Brain pericyte (primary cell): ENCODE data around the gene LMX1B.

Experiments used
- DNase-seq: peaks from one replicate; pipeline ENCODE4 v3.0.0-alpha.2; 2012; ENCODE audit warnings: low read depth, low spot score

LMX1B gene

DNA sequence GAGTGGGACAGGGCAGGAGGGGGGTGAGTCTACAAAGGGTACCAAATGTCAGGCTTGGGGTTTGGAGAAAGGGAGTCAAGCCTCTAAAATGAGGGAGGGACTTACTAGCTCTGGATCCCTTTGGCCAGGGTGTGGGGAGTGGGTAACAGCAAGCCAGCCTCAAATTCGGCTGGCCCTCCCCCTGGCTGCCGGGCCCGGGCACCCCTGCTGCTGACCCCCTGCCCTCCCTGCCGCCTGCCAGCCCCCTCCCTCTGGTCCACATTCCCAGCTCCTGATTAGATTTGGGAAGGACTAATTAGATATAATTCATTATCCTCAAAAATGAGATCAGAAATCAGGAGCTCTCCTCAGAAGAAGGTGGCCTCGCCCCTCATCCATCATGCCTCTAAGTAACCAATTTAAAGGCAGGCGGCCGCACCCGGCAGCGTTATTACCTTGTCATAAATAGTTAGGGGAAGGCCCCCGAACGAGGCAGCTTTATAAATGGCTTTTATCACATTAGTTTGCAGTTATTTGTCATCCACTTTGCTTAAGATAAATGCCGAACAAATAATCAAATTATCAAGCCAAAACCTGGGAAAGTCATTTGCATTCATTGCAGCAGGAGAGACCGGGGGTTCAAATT, 44.6 kb downstream of the LMX1B start:
- no peak for DNase-seq

DNA sequence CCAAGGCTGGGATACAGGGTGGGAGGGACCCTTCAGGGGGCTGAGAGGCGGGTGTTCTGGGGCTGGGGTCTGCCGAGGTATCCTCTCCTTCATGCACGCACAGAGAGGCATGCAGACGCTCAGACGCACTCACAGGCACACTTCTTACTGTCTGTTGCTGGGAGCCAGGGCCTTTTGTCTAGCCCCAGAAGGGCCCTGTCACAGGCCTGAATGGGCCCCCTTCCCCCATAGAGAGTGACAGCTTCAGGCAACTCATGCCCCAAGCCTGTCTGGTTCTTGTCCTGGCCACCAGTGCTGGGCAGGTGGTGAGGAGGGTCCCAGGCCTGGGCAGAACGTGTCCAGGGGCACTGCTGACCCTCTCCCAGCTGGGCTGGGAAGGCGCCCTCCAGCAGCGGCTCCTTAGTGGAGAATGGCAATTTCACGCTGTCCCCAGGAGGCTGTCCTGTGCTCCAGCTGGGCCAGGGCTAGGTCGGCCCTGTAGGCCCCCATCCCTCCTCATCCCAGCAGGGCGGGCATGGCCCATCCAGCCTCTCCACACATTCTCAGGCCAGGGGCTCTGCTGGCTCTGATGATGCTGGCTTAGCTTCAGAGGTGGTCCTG, 45.3 kb downstream of the LMX1B start:
- no peak for DNase-seq

DNA sequence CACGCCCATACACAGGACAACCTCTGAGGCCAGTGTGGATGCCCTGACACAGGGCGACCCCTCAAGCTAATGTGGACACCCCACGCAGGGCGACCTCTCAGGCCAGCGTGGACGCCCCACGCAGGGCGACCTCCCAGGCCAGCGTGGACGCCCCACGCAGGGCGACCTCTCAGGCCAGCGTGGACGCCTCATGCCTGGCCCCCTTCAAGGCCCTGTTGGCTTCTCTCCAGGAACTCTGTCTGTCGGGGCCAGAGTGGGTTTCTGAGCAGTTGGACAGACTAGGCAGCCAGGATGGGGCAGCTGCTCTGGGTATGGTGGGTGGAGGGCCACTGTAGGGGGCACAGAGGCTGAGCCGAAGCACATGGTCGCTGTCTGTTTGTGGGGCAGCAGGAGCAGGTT, 47.4 kb downstream of the LMX1B start:
- no peak for DNase-seq

DNA sequence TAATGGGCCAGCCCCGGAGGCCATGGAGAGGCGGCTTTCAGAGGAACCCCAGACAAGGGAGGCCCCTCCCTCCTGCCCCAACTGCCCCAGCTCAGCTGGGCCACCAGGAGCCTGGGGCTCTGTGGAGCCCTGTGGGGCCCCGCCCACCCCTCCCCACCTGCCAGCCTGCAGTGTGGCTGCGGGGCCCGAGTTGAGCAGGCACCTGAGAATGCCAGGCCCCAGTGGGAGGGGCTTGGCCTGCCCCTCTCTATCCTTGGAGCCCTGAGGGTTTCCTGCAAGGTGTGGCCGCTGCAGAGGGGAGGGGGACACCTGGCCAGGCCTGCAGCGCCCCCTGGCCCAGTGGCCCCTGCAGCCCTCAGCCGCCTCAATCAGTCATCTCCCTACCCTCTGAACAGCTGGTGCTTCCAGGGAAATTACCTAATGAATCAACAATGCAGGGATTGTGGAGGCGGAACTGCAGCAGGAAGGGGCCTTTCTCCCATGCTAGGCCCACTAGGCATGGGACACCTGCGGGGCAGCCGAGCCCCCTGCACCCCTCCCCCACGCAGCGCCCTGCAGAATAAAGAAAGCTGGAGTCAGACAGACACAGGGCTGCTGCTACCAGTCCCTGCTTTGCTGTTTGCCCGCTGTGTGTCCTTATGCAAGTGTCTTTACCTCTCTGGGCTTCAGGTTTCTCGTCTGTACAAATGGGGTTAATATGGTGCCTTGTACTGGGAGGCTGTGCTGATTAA, 48.0 kb downstream of the LMX1B start:
- DNase-seq, result no peak

DNA sequence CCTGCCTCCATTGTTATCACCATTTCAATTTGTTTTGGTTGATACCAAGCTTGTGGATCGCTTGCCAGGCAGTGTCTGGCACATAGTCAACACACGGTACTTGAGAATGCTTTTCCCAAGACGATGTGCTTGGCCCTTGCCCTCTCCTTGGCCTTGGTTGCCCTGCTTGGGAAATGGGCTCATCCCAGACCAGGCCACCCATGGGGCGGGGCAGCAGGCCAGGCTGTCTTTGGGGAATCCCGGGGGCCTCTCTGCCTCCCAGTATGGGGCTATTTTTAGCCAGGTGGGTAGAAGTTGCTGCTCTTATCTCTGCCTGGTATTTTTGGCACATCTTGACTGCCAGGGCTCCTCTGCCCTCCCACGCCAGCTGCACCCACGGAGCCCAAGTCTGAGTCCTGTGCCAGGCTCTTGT, 49.9 kb downstream of the LMX1B start:
- no peak for DNase-seq

DNA sequence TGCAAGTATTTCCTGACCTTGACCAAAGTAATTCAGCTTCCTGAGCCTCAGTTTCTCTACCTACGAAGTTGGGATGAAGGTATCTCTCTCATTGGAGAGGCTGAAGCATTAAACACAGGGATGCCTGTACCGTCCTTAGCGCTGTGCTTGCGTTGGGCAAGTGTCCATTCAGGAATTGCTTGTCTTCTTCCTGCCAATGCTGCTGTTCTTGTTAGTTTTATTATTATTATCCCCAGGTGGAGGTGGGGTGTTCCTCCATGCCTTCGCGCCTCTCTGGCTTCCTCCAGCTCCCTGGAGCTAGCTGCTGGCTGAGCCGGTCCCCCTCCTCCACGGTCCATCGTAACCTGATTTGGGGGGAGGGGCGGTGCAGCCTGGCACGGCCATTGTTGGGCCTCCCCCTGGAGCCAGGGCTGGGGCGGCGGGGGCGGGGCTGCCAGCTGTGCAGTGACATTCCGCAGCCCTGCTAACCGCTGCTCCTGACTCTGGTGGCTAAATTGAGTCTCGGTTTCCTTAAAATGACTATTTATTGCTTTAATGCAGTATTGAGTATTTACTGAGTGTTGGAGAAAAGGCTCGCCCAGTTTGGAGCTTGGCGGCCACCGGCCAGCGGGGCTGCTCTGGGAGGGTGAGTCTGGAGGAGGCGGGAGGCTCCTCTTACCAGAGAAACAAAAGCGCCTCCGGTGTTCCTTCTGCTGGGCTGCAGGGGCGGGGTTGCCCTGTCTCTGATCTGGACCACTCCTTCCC, 51.3 kb downstream of the LMX1B start:
- no peak for DNase-seq

DNA sequence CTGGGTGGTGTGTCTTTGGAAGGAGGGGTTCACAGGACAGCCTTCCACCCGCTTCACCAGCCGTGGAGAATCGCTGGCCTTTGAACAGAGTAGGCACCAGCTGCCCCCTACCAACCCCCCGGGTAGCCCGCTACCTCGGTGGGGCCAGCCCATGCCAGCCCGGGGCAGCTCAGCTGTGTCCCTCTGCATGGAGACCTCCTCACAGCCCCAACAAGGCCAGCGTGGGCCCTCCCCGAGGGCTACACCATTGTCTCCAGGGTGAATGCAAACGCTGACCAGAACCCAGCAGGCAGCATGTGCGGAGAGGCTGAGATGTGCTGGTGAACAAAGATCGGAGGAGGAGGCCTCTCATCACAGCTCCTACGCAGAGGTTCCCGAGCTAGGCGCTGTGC, 51.9 kb downstream of the LMX1B start:
- no peak for DNase-seq

DNA sequence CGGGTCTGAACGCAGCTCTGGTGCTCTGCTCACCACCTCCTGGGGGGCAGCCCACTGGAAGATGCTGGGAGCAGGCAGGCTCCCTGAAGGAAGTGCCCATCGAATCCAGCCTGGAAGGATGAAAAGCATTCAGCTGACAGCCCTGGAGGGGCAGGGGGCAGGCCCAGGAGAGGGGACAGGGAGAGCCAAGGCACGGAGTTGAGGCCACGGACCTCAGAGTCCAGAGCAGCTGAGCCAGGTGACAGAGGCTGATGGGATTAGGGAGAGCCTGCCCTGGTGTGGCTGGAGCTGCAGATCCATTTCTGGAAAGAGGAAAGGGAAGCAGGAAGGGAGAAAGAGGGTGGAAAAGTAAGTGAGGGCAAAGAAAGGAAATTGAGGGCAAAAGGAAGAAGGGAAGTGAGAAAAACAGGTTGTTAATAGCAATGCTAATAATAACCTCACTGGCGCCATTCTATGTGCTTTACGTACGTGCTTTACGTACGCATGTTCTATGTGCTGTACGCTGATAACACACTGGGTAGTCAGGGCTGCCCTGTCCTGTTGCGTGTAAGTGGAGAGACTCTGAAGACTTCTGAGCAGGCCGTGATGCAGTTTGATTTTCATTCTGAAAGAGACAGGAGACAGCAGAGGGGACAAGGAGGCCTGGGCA, 52.6 kb downstream of the LMX1B start:
- no peak for DNase-seq

DNA sequence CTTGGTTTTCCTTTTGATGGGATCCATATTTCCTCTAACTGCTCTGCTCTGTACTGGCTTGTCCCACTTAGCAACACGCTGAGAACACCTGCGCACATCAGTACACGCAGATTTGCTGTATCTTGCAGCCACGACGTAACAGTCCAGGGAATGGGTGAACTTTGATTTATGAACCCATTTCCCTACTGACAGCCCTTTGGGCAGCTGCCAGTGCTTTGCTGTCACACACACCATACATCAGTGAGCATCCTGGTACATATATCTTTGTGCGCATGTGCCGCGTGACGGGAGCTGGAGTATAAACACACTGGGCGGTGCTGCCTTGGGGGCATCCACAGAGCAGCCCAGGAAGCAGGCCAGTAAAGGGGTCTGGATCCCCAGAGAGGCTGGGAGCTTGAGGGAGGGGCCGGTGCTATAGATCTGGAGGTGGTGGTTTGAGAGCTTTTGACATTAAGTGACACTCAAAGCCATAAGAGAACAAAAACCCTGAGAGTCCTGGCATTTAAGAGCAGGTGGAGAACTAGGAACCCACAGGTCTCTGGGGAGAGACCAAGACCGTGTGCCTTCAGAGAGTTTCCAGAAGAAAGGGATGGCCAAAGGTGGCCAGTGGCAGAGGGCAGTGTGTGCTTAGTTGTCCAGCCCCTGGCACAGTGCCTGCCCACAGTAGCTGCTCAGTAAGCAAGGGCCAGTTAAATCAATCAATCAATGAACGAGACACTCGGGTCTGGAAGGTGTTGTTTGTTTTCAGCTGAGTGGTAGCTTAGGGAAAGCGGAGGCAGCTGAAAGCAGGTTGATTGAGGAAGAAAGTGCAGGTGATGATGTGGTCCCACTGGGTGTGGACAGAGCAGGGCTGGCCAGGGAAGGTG, 53.7 kb downstream of the LMX1B start:
- no peak for DNase-seq

DNA sequence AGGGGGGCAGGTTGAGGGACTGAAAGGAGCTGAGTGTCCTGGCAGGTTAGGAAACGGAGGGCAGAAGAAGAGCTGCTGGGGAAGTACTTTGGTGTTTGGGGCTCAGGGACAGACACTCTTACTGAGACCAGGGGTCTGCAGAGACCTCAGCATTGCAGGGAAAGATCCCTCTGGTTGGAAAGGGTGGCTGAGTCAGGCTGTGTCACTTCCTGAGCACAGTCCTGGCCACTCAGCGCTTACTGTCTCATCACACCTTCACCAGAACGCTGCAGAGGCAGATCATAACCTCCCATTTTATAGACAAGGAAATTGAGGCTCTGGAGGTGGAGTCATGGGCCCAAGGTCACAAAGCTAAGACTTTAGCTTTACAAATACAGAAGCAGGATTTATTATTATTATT, 54.3 kb downstream of the LMX1B start:
- DNase-seq, result no peak

DNA sequence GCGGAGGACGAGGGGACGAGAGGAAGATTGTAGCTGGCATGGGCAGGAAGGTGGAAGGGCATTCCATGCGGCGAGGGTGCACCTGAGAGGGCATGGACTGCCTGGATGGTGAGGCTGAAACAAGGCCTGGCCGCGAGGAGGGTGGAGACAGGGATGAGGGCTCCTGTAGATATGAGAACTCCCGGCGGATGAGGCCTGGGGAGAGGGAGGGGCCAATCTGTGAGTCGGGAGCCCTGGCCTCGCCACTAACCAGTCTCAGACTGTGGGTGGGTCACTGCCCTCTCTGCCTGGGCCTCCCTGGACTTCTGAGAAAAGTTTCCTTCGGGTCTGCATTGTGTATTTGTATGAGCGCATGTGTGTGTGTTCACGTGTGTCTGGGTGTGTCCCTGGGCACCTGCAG, 55.4 kb downstream of the LMX1B start:
- DNase-seq, result no peak

DNA sequence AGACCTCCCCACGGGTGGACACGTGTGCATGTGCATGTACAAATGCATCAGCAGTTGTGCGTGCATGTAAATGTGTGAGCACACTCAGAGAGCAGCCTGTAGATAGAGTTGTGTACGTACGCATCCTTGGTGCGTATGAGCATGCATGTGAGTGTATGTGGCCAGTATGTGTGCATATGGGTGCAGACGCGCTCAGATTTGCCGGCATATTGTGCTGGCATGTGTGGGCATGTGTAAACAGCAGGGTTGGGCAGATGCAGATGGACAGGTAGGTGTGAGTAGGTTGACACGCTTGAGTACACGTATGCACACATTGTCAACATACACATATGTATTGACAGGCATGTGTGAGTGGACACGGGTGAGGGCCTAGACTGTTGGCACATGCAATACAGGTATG, 56.5 kb downstream of the LMX1B start:
- DNase-seq, result no peak

DNA sequence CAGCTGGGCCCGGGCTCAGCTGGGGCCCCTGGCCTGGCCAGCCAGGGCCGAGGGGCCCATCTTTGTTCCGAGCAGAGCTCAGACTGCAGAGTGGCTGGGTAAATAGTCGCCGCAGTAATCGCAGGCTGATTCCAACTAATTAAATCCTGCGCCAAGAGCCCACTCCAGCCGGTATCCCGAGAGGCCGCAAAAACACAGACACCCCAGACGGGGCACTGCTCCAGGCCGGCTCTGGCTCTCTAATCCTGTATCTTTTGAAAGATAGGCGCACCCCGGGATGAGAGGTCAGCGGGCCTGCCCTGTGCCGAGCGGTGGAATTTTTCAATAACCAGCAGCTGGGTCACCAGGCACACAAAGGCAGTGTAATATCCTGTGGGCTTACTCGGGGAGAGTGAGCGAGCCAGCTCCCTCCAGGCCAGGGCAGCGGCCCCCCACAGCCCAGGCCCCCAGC, 57.7 kb downstream of the LMX1B start:
- no peak for DNase-seq

DNA sequence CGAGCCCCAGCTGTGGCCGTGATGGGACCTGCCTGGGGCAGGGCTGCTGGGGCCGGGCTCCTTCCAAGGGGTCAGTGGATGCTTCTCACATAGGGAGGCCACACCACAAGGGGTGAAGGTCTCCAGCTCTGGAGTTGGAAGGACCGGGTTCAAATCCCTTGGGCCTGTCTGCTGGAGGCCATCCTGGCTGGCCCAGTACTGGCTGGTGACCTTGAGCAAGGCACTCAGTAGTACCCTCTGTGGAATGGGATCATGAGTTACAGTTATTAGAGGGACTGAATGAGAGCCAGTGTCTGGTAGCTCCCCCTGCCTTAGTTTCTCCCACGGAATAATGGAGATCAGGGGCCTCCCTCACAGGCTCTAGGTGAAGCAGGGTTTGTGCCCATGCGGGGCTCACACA, 58.3 kb downstream of the LMX1B start:
- DNase-seq, result no peak

DNA sequence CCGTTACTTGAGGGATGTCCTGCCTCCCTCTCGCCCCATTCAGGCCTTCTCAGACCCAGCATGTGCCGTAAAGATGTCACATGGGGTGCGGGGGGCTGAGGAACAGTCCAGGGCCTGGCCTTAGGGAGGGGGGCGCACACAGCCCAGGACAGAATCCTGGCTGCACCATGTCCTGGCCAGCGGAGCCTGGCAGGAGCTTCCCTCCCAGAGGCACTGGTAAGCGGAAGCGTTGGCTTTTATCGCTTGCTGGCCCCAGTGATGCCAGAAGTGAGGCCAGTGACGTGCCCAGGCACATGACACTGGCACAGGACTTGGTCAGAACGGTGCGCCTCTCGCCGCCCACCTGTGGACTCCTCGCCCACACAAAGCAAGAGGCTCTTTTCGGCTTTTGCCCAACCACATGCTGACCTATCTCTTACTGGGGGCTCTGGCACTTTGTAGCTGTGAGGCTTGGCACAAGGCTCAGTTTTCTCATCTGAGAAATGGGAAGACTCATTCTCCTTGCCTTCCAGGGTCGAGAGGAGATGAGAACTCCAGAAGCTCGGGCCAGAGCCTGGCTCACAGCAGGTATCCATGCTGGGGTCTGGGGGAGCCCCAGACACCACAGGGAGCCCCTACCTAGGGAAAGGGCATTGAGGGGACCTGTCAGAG, 59.0 kb downstream of the LMX1B start:
- DNase-seq, result no peak

DNA sequence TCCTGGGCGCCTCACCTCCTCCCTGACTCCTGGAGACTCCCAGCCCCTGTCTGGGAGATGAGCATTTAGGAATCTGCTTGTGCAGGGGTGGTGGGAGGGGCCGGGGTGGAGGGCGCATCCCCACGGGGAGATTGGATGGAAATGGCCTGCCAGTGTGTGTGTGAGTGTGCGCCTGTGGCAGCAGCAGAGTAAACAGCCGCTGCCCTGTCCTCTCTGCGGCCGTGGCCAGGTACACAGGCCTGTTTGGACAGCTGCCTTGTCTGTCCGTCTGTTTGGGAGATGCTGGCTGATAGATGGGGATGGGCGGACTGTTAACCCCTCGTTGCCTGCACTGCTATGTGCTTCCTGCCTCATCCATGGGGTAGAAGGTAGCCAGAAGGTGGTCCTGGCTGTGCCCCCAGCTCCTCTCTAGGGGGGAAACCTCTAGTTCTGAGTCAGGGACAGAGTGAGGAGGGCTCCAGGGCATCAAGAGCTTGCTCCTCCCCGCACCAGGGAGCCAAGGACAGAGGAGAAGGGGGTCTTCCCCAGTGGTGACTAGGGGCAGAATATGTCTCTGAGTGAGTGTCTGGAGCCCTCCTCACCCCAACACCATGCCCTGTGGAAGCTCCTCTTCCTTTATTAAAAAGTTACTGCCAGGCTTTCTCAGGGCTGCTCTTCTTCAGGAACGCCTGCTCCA, 60.1 kb downstream of the LMX1B start:
- no peak for DNase-seq

DNA sequence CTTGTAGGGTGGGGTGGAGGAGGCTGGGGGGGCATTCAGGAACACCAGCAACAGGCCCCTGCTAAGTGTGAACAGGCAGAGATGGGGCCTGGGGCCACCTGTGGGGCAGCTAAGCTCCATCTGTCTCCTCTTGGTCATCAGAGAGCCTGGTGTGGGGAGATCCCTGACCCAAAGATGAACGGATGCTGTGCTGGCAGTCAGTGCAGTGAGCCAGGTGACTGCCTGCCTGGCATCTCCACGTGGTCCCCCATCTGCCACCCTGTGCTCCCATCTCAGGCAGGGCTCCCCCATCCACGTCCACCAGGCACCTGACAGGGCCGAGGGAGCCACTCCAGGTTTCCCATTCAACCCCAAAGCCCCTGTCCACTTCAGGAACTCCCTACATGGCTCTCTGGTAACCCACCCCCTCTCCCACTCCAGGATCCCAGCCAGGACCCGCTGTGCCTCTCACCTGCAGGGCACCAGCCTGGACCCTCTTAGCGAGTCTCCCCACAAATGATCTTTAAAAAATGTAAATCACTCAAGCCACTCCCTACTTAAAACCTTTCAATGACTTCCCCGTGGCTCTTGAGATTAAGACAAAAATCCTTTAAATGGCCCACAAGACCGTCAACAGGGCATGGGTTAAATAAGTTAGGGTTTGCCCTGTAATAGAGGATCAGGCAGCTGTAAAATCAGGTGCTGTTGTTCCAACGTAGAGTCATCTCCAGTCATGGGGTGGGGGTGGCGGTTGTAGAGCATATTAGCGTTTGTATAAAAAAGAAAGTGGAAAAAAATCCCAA, 60.8 kb downstream of the LMX1B start:
- DNase-seq, result no peak

DNA sequence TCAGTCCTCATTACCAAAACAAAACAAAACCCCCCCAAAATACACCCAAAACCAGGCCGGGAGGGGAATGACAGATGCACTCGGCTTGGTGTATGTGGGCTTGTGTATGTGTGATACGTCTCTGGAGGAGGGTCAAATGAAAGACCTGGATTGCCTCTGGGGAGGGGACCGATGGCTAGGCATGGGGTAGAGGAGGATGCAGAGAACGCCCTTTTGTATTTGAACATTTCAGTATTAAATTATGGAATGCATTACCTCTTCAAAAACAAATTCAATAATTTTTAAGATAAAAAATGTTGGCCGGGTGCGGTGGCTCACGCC, 61.4 kb downstream of the LMX1B start:
- DNase-seq, result no peak

DNA sequence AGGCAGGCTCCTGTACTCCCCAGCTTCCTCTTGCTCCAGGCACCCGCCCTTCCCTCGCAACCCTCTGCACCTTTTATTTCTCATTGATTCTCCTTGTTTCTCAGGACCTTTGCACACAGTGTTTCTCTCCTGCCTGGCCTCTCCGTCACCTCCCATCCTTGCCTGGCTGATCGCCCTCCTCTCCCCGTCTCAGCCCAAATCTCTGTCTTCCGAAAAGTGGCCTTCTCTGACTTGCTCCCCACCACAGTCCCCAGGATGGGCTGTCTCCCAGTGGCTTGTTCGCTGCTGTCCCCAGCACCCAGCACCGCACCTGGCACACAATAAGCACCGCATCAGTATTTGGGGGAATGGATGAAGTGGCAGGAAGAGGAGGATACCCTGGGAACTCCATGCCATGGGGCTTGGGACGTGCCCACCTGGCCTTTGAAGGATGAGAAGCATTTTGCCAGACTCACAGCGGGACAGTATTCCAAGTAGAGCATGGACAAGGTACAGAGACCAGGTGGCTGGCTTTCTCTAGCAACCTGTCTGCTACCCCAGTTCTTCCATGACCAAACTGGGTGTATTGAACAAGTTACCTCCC, 62.5 kb downstream of the LMX1B start:
- no peak for DNase-seq
